WTC11 (cell line): ENCODE results near the gene MREG.

Source experiments
- ATF2 ChIP-seq: sonication (generic); formaldehyde crosslinking; IDR thresholded peaks from 2 replicates; pipeline ENCODE4 v1.8.1; 2022; ENCODE audit warnings: low read depth, missing genetic modification reagents, borderline replicate concordance
- CBFB ChIP-seq: sonication (generic); formaldehyde crosslinking; IDR thresholded peaks from 2 replicates; pipeline ENCODE4 v1.8.1; 2022; ENCODE audit warnings: mild to moderate bottlenecking, low read depth, missing genetic modification reagents
- CREB1 ChIP-seq: sonication (generic); formaldehyde crosslinking; IDR thresholded peaks from 2 replicates; pipeline ENCODE4 v1.8.0; 2023; ENCODE audit warnings: mild to moderate bottlenecking, missing genetic modification reagents
- CREM ChIP-seq: sonication (generic); formaldehyde crosslinking; IDR thresholded peaks from 2 replicates; pipeline ENCODE4 v1.8.1; 2022; ENCODE audit warnings: mild to moderate bottlenecking, missing genetic modification reagents, moderate library complexity
- CTCF ChIP-seq: fragments of 200-600 bp; IDR thresholded peaks from 2 replicates; pipeline ENCODE4 v1.8.0; 2022; ENCODE audit warnings: antibody characterized with exemption
- EMX1 ChIP-seq: fragments of 250-450 bp; sonication (Bioruptor Pico); IDR thresholded peaks from 2 replicates; pipeline ENCODE4 v1.8.0; 2021; ENCODE audit warnings: mild to moderate bottlenecking
- ESRRA ChIP-seq: sonication (generic); formaldehyde crosslinking; IDR thresholded peaks from 2 replicates; pipeline ENCODE4 v1.8.1; 2022; ENCODE audit warnings: mild to moderate bottlenecking, missing genetic modification reagents, borderline replicate concordance
- JUN ChIP-seq: sonication (generic); formaldehyde crosslinking; IDR thresholded peaks from 2 replicates; pipeline ENCODE4 v1.8.0; 2023; ENCODE audit warnings: mild to moderate bottlenecking, missing genetic modification reagents
- NR3C1 ChIP-seq: sonication (generic); formaldehyde crosslinking; conservative IDR thresholded peaks from 2 replicates; pipeline ENCODE4 v1.8.1; 2023; ENCODE audit warnings: low read depth, mild to moderate bottlenecking, missing genetic modification reagents
- PRDM15 ChIP-seq: sonication (generic); formaldehyde crosslinking; IDR thresholded peaks from 2 replicates; pipeline ENCODE4 v1.8.0; 2022; ENCODE audit warnings: missing genetic modification reagents
- SMAD3 ChIP-seq: sonication (generic); formaldehyde crosslinking; IDR thresholded peaks from 2 replicates; pipeline ENCODE4 v1.8.0; 2022; ENCODE audit warnings: missing genetic modification reagents, mild to moderate bottlenecking, borderline replicate concordance
- TP53 ChIP-seq: sonication (generic); formaldehyde crosslinking; IDR thresholded peaks from 2 replicates; pipeline ENCODE4 v1.8.1; 2023; ENCODE audit warnings: mild to moderate bottlenecking, missing genetic modification reagents
- TF ChIP-seq, protein P1 (sequence below): sonication (generic); formaldehyde crosslinking; IDR thresholded peaks from 2 replicates; pipeline ENCODE4 v1.8.1; 2023; ENCODE audit warnings: mild to moderate bottlenecking, missing genetic modification reagents, moderate library complexity

DNA sequence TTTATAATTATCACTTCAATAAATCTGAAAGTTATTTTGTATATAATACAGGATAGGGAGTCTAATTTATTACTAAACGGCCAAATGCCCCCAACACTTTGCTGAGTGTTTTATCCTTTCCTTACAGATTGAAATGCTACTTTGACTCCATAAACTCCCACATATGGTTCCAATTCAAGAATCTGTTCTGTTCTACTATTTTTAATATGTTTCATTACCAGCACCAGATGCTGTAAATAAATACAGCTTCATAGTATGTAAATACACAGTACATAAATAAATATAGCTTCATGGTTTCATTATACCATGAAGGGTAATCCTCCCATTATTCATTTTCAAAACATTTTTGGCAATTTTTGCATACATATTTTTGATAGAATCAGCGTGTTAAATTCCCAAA, 34.0 kb upstream of the MREG start:
- no peak for TF ChIP-seq PRDM15 (CRISPR knock-in tag)
- no peak for TF ChIP-seq SMAD3 (CRISPR knock-in tag)
- TF ChIP-seq EMX1 (CRISPR knock-in tag) = no peak
- TF ChIP-seq CREB1 (CRISPR knock-in tag) = no peak
- no peak for TF ChIP-seq CBFB (CRISPR knock-in tag)
- TF ChIP-seq ATF2 (CRISPR knock-in tag) = no peak
- no peak for TF ChIP-seq TP53 (CRISPR knock-in tag)
- no peak for TF ChIP-seq CREM
- no peak for TF ChIP-seq NR3C1 (CRISPR knock-in tag)
- TF ChIP-seq CTCF = no peak
- no peak for TF ChIP-seq JUN (CRISPR knock-in tag)
- TF ChIP-seq ESRRA (CRISPR knock-in tag) = no peak
- TF ChIP-seq, protein P1, sequence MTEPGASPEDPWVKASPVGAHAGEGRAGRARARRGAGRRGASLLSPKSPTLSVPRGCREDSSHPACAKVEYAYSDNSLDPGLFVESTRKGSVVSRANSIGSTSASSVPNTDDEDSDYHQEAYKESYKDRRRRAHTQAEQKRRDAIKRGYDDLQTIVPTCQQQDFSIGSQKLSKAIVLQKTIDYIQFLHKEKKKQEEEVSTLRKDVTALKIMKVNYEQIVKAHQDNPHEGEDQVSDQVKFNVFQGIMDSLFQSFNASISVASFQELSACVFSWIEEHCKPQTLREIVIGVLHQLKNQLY (CRISPR knock-in tag) = no peak
